GM23248 (cell line): ENCODE data around the gene ZNF827.

ENCODE experiments used
- EZH2 ChIP-seq: fragments of 200-600 bp; sonication (generic); IDR thresholded peaks from 2 replicates; pipeline ENCODE4 v1.6.1; 2018; ENCODE audit warnings: antibody characterized with exemption, mild to moderate bottlenecking; ENCODE audit not compliant: insufficient read depth, poor library complexity, severe bottlenecking
- EZH2phosphoT487 ChIP-seq: fragments of 200-600 bp; sonication (generic); IDR thresholded peaks from 2 replicates; pipeline ENCODE4 v1.6.1; 2018; ENCODE audit warnings: antibody characterized with exemption, moderate library complexity, mild to moderate bottlenecking, low read depth; ENCODE audit not compliant: insufficient read depth

DNA sequence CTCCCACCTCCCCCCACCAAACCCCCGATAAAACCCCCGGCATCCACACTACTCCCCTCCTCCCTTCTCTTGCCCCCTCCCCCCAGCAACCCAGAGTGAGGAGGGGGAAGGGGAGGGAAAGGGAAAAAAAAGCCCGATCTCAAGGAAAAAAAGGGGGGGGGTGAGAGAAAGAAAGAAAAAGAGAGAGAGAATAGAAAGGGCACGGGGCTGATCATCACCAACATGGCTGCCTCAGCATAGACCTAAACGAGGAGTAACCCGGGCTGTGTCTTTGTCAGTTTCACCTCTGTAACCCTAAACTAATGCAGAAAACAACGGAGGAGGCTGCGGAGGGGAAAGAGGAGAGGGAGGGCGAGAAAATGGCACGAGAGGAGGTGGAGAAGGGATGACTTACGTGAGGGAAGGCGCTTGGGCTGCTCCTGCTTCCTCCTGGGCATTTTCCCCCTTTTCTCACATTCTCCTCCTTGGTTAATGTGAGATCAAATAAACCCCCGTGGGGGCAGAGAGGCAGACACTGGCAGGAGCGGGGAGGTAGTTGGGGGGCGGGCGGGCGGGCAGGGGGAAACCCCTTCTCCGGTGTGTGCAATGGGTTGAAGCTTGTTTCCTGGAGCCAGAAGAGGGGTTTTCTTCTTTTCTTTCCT is 532 bp downstream of the ZNF827 start:
- TF ChIP-seq EZH2 (no peak), EZH2phosphoT487 (no peak)
